Measurements from ENCODE around the gene TNIP3. TPM values are rescaled to one million over a fixed set of nuclear protein-coding genes. Genes with fewer than 3 reads are reported as not detected.
A peak's percentile ranks its signal among the peaks of the same experiment; 100 is the strongest.

The TNIP3 gene
- total and polyA plus RNA-seq, 12 donors, result 0.10 to 0.54 (median 0.21) TPM; not detected in 6

DNA sequence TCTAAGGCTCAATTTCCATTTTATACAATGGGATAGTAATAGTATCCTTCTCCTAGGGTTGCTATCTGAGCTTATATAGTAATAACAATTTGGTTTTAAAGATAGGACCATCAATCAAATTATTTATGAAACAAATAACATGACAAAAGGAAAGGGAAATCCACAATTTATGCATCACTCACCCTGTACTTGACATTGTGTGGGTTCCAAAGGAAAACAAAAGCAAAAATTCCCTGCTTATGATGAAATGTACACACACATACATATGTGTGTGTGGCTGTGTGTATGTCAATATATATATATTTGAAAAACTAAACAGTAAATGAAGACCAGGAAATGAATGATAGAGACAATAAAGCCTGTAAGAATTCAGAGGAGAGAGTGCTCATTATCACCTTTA, 2.9 kb upstream of the TNIP3 start:
- Histone ChIP-seq H3K4me3 (no peak overlapping the region), H3K9me3 (replicated peaks in 1 of 3) (no peaks in the 10 kb centered on the region), H3K27me3 (no peaks in the 10 kb centered on the region), H3K4me1 (replicated peaks in 1 of 2) (no peaks in the 10 kb centered on the region), H3K36me3 (replicated peaks in 1 of 2) (no peaks in the 10 kb centered on the region), H3K27ac (no peak overlapping the region)
- TF ChIP-seq POLR2A (IDR thresholded peaks at IDR 0.05), result no peak
- TF ChIP-seq, protein P1, sequence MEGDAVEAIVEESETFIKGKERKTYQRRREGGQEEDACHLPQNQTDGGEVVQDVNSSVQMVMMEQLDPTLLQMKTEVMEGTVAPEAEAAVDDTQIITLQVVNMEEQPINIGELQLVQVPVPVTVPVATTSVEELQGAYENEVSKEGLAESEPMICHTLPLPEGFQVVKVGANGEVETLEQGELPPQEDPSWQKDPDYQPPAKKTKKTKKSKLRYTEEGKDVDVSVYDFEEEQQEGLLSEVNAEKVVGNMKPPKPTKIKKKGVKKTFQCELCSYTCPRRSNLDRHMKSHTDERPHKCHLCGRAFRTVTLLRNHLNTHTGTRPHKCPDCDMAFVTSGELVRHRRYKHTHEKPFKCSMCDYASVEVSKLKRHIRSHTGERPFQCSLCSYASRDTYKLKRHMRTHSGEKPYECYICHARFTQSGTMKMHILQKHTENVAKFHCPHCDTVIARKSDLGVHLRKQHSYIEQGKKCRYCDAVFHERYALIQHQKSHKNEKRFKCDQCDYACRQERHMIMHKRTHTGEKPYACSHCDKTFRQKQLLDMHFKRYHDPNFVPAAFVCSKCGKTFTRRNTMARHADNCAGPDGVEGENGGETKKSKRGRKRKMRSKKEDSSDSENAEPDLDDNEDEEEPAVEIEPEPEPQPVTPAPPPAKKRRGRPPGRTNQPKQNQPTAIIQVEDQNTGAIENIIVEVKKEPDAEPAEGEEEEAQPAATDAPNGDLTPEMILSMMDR (IDR thresholded peaks at IDR 0.05), result no peak
- intact Hi-C loops (cut with DNase I), result no loop called here
- no peak for DNase-seq

- no peaks in the 10 kb centered on the region for H3K4me1 ChIP-seq (replicated peaks in 1 of 2)
Measured at GRCh38 chr4:121165206-121165605, 1.1 kb upstream of the TNIP3 start.

DNA sequence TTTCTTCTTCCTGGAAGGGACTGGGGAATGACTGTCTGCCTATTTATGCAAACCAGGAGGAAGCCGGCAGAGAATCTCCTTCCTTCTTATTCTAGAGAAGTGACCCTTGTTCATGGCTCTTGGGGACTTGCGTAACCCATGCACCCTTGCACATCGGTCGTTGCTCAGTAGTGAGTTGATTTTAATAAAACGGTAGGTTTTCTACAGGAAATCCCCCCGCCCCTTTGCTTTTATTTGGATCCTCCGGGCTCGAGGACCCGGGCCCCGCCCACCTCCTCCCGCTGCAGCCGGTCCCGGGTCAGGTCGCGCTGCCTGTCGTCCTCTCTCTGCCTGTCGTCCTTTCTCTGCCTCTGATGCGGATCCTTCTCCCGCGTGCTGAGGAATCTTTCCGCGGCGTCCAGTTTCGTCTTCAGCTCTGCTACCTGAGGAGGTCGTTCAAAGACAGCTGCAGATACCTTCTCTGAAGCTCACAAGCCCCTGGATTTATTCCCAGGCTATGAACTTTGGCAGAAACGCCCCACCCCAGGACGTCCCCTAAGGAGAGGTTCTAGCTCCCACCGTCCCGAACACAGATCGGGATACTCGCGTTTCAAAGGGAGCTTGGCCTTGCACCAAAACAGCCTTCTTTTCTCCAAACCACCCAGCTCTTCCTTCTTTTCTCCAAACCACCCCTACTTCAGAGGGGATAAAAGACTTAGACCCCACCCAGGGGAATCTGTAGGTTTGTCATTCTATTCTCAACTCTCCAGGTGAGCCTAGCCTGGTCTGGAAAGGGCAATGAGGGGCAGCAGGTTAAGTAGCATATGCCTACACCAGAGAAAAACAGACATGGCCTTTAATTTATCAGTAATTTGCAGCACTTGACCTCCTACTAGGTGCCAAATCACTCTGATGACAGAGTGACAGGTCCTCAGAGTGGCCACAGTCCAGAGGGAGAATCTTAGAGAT, 7.0 kb downstream of the TNIP3 start:
- intact Hi-C loops (cut with DNase I), result no loop called here
- Histone ChIP-seq H3K9me3 (replicated peaks in 1 of 3) (no peaks in the 10 kb centered on the region), H3K36me3 (replicated peaks in 1 of 2) (no peaks in the 10 kb centered on the region), H3K4me3 (peak overlapping the region in 2 of 4 donors; percentile 18 to 49), H3K27ac (no peak overlapping the region), H3K27me3 (no peaks in the 10 kb centered on the region), H3K4me1 (replicated peaks in 1 of 2) (peaks cover 8 to 9% of the 10 kb centered on the region in 2 donors)
- peak; percentile 20 to 52 (median 32) for DNase-seq
- whole genome bisulfite sequencing, 4 donors, result 2 to 8% (median 4%) methylated on average over 23 to 32 of the region's 32 CpGs
- TF ChIP-seq, protein P1 (IDR thresholded peaks at IDR 0.05), result no peak
- no peak for TF ChIP-seq POLR2A (IDR thresholded peaks at IDR 0.05)

More at GRCh38 chr4:121165206-121165605, 1.1 kb upstream of the TNIP3 start:
- H3K27me3 ChIP-seq, result no peaks in the 10 kb centered on the region
- no peak overlapping the region for H3K4me3 ChIP-seq
- H3K27ac ChIP-seq, result no peak overlapping the region
- TF ChIP-seq POLR2A (IDR thresholded peaks at IDR 0.05), result no peak
- TF ChIP-seq, protein P1 (IDR thresholded peaks at IDR 0.05), result no peak
- WGBS, 4 donors, result 78 to 88% (median 87%) methylated on average over 4 of the region's 4 CpGs
- intact Hi-C loops (cut with DNase I), result no loop called here
- DNase-seq, result no peak
- H3K36me3 ChIP-seq (replicated peaks in 1 of 2), result no peaks in the 10 kb centered on the region
- H3K9me3 ChIP-seq (replicated peaks in 1 of 3), result no peaks in the 10 kb centered on the region

- no peak for TF ChIP-seq POLR2A (IDR thresholded peaks at IDR 0.05)
- peak overlapping the region in 1 of 4 donors; percentile 25 for H3K4me3 ChIP-seq
- 38 to 52% (median 49%) methylated on average over 3 of the region's 3 CpGs for WGBS, 4 donors
- no peaks in the 10 kb centered on the region for H3K36me3 ChIP-seq (replicated peaks in 1 of 2)
- no peak overlapping the region for H3K27ac ChIP-seq
- no peaks in the 10 kb centered on the region for H3K27me3 ChIP-seq
- peaks cover 8 to 9% of the 10 kb centered on the region in 2 donors for H3K4me1 ChIP-seq (replicated peaks in 1 of 2)
- intact Hi-C loops (cut with DNase I), result no loop called here
- H3K9me3 ChIP-seq (replicated peaks in 1 of 3), result no peaks in the 10 kb centered on the region
- peak in 1 of 7 donors; percentile 12 for DNase-seq
Measured at GRCh38 chr4:121155893-121156292, 8.2 kb downstream of the TNIP3 start.
